GM21737 (cell line): Measurements from ENCODE around the gene PRCD.
"Not testable (repeated sequence)": the region's sequence is repeated elsewhere in the genome, so short reads cannot be mapped to it uniquely, and the experiment has no call there.

Source experiments
- ATAC-seq: cut with Tn5 transposase; IDR thresholded peaks from one replicate; pipeline ENCODE4 v1.9.1; 2021; ENCODE audit warnings: mild to moderate bottlenecking, moderate library complexity; ENCODE audit not compliant: unreplicated experiment

PRCD gene

DNA sequence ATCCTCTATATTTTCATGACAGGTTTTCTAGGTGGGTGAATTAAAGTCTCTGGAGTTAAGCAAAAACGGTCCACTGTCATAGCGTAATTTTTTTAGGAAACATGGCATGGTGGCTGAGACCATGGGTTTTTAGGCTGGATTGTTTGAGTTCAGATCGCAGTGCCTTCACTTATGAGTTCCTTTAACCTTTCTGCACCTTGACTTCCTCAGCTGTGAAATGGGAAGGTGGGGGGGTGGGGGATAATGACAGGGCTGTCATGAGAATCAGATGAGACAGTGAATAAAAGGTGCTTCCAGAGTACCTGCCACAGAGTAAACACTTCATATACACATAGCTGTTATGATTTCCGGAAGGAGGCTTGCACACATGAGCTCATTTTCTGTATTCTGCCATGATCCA lies 11.8 kb downstream of the PRCD start:
- ATAC-seq: no peak

DNA sequence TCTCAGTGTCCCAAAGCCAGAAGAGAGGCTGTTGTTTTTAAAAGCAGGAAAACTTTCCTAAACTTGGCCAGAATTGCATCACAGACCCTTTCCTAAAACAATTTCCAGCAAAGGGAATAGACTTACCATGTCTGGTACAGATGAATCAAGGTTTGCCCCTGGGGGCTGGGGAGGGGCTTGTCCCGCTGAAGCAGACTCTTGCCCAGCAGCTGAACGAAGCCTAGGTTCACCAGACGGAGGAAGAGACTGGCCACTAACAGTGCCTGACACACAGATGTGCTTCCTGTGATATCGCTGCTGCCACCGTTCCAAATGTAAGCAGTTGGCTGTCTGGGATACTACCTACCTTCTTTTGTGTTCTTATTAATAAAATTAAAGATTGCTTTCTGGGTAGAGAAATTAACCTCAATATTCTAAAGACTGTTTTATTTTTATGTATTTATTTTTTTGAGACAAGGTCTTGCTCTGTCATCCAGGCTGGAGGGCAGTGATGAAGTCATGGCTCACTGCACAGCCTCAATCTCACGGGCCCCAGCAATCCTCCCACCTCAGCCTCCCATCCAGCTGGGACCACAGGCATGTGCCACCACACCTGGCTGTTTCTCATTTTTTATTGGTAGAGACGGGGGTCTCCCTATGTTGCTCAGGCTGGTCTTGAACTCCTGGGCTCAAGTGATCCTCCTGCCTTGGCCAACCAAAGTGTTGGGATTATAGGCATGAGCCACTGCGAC lies 13.5 kb downstream of the PRCD start:
- ATAC-seq: no peak

DNA sequence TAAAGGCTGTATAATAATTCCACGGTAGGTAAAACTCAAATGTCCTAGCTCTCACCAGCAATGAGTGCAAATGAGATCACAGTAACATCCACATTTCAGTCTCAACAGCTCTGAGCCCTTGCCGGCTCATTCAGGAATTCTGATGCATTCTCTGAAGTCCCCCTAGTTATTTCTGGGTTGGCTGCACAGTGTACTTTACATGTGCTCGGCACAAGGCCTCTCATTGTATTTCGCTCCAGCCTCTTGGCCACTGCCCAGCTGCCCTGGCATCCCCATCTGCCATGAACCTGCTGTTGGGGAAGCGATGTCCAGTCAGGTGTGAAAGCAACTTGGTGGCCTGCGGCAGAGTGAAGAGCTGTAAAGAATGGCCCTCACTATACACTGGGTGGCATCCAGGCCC lies 14.3 kb downstream of the PRCD start:
- ATAC-seq: no peak

DNA sequence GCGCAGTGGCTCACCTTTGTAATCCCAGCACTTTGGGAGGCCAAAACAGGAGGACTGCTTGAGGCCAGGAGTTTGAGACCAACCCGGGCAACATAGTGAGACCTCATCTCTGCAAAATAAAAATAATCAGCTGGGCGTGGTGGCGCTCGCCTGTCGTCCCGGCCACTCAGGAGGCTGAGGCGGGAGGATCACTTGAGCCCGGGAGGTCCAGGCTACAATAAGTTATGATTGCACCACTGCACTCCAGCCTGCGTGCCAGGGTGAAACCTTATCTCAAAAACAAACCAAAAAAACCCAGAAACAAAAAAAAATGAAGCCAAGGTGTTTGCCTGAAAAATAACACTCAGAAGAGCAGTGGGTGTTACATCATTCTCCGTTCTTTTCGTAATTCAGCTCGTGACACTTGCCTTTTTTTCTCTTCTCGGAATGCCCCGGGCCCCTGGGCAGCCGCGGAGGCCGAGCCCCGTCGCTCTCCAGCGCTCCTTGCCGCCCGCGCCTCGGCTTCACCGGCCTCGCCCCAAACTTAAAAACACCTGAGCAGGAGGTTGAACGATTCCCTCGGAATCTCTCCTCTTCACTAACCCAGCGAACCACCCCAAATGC lies 17.0 kb downstream of the PRCD start:
- peak; percentile 23 for ATAC-seq

DNA sequence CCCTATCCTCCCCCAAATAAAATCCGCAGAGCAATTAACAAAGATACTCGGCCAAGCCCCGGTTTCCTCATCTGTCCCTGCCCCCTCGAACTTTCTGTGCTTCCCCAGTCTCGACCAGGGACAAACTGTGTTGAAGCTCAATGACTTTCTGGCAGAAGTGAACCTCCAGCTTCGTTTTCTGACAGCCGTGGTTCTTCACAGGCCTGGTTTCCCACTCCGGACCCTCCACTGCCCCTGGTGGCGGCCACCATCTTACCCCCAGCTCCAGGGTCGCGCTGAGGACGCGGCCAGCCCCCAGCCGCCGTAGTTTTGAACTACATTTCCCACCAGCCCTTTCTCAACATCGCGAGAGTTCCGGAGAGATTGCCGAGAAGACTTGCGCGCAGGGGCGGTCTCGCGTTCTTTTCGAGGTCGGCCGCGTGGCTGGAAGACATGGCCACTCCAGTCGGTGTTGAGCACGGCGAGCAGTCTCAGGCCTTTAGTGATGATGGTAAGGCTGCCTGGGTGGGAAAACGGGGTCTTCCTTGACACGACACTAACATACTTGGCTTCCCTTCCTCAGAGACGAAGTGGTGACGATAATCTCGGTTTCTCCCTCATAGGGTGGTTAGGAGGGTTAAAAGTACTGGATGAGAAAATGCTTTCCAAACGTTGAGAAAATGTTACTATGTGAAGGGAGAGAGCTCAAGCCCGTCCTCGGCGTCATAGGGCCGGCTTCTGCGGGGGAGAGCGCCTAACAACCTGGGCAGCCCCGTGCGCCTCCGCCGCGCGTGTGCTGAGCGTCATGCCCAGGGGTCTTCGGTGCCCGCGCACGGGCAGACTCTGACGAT lies 17.7 kb downstream of the PRCD start:
- ATAC-seq: peak; percentile 87

DNA sequence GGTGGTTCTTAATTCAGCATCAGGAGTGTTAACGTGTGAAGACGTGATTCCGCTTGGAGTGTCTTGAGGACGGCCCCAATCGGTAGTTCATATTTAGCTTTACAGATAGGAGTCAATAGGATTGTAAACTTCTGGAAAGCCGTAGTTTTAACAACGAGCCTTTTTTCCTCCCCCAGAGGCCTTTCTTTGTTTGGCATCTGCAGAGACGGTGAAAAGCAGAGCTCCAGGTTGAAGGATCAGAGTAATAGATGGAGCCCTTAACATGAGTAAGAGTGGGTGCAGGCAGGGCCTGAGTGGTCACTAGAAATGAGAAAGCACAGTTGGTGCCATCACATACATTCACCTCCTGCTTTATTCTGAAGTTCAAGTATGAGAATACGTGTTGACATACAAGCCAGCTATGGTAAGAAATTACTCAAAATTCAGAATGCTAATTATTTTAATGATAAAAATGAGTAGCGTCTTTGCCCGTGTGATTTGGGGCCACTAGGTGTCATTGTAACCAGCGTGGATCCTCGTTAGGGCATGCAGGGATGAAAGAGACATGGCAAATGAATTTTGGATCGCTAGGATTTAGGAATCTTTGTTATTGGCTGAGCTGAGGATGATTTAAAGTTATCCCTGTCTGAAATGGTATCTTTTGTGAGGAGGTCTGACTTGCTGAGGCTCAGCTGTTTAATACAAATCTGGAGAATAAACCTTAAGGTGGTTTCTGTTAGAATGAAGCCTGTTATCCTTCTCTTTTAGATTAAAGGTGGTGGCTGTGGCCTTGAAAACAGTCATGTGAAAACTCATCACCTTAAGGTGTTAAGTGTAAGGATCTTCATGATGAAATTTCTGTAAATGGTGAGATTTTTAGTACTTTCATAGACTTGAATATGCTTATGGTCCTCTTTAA lies 18.6 kb downstream of the PRCD start:
- ATAC-seq: no peak

DNA sequence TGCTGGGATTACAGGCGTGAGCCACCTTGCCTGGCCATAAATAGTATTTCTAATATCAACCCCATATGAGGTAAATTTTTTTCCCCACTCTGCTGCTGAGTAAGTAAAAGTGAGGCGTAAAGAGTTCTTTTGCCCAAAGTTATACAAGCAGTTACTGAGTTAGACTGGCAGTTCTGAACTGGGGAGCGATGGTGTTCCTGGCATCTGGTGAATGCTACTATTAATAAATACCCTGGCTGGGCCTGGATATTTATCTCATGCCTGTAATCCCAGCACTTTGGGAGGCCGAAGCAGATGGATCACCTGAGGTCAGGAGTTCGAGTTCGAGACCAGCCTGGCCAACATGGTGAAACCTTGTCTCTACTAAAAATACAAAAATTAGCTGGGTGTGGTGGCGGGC lies 19.6 kb downstream of the PRCD start:
- not testable (repeated sequence) for ATAC-seq

DNA sequence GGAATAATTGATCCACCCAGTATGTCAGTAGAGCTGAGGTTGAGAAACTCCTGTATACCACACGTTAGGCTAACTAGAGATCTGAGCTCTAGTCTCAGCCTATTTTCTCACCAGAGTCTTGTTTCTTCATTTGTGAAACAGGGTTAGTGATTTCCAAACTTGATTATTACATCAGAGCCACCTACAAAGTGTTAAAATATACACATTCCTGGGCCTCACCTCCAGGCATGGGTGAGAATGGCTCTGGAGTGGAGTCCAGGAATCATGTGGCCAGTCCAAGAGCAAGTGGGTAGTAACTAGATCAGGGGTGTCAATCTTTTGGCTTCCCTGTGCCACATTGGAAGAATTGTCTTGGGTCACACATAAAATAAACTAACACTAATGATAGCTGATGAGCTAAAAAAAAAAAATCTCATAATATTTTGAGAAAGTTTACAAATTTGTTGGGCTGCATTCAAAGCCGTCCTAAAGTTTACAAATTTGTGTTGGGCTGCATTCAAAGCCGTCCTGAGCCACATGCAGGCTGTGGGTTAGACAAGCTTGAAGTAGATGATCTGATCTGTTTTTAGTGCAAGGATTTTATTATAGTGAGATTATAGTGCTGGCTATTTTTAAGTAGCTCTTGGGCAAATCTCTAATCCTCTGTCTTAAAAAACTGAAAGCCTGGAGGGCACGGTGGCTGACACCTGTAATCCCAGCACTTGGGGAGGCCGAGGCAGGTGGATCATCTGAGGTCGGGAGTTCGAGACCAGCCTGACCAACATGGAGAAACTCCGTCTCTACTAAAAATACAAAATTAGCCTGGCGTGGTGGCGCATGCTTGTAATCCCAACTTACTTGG lies 20.4 kb downstream of the PRCD start:
- no peak for ATAC-seq

DNA sequence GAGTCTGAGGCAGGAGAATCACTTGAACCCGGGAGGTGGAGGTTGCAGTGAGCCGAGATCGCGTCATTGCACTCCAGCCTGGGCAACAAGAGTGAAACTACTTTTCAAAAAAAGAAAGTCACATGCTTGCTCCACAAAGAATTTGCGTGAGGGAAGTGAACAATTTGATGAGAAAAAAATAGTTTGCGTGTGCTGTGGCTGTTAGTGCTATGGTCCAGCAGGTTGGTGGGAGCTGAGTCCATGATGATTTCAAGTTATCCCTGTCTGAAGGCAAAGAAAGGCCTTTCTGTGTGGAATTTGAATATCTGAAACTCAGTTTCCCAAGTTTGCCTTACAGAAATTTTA lies 21.0 kb downstream of the PRCD start:
- no peak for ATAC-seq

DNA sequence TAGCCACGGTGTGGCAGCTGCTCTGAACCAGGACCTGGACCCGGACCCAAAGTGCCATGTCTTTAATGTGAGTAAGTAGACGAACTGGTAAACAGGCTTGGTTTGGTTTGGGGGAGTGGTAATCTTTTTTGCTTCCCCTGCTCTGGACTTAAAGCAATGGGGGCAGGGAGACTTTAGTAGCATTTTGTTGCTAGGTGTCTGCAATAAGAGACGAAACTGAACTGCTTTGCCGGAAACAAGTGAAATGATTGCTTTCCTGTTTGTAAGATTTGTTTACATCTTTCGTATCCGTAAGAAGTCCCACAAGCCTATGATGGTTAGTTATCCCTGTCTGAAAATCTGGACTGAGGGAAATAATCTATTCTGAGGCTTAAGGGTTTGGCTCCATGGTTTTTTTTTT lies 21.5 kb downstream of the PRCD start:
- no peak for ATAC-seq

DNA sequence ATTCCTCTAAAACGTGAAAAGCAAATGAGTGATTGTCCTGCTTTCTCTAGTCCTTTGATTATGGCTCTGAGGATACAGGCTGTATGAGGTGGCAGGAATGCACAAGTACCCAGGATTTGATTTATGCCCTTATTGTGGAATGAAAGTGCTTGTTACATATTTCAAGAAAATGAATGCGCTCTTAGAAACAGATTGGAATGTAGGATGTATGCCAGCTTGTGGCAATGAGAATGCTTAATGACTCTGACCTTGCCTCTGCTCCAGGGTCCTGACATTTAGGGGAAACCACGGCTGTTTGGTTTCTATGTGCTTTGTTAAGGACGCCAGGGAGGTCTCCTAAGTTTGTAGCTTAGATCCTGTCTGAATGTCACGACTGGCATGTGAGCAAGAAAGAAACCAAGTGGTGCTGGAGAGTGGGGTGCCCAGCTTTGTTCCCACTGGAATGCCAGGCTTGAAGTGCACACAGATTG lies 22.0 kb downstream of the PRCD start:
- no peak for ATAC-seq

DNA sequence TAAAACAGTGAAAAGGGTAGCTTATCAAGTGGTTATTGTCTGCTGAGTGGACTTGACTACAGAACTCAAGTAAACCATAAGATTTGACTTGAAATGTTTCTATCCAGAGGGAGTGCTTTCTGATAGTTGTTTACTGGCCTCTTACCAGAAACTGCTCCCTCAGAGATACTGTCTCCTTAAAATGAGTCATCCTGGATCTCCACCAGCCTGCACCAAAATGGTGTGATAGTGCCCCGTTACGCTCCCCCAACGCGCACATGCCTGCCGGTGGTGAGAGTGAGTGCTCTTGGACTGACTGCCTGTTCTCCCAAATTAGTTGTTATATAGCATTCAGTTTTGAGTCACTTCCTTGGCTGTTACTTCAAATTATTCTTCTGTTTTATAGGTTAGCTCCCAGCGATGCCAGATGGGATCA lies 22.9 kb downstream of the PRCD start:
- ATAC-seq: no peak

DNA sequence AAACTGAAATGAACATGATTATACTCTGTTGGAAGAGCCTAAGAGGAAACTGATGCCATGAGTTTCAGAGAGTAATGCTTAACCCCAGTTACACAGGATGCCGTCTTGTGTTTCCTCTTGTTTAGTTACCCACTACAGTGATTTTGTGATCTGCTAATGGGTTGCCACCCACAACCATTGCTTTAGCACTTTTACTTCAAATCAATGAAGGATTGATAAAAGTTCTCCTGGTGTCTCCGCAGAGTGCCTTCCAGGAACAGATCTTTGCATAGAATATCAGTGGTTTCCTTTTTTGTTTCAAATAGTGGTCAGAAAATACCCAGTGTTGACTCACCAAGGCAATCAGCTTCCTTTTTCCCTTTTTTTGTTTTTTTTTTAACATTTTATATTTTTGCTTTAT lies 23.5 kb downstream of the PRCD start:
- ATAC-seq: not testable (repeated sequence)

DNA sequence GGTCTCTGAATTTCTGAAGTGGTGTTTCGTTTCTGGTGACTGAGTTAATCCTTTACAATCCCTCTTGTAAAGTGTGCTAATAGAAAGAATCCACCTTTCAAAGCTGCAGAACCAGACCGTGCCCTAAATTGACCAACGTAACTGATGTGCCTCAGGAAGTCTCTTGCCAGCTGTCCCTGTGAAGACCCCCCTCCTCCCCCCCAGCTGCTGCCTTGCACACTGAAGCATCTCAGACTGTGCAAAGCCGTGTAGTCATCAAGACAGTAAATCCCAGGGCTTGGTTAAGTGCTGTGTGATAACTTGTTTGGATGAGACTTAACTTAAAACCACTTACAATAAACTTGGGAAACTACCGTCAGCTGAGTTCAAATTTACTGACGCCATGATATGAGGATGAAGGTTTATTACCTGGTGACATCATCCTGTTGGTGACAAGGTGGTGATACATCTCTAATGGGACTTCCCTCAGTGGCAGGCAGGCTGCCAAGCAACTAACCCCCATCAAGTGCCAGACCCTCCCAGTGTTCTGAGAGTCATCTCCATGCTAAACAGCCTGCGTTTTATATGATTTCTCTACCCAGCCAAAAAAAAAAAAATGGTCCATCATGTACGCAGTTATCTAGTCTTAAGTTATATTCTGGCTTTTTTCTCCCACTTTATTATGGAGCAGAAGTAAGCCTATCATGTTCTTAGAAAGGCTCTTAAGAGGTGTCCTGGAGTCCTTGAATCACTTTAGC lies 25.3 kb downstream of the PRCD start:
- ATAC-seq: not testable (repeated sequence)

DNA sequence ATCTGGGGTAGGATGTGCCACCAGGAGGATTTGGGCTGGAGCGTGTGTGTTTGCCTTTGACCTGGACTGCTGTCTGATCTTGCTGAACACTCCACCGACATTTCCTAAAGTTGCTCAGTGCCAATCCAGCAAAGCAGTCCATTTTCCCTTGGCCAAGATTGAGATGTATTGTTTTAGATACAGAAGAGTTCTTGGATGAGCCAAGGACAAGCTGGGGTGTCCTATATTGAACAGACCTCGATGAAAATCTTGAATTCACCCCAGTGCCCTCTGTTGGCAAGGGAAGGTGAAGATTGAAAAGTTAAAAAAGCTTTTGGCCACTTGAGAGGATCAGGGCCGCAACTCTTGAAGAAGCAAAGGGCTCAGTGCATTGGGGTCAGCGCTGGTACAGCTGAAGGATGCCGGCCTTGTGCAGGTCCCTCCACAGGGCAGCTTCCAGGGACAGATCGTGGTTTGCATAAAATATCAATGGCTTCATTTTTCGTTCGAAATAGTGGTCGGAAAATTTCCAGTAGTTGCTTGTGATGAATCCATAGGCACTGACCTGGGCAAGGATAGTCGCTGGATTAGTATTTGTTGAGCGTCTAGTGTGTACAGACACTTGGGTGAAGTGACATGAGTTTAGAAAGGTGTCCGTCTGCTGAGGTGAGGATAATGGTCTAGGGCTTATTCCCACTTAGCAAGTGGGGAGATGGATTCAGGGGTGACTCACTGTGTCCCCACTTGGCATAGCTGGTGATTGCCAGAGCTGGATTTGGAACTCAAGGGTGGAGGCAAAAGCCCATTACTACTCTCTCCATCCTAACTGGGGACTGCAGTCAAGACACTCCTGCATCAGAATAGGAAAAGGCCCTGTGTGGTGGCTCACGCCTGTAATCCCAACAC lies 26.1 kb downstream of the PRCD start:
- ATAC-seq: no peak

DNA sequence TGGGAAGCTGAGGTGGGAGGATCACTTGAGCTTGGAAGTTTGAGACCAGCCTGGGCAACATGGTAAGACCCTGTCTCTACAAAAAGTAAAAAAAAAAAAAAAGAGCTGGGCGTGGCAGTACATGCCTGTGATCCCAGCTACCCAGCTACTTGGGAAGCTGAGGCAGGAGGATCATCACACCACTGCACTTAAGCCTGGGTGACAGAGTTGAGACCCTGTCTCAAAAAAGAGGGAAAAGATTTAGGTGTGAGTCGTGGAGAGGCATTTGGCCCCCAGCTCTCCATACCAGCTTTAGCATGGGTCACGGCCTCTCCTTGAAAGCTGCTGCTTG lies 26.7 kb downstream of the PRCD start:
- ATAC-seq: no peak

DNA sequence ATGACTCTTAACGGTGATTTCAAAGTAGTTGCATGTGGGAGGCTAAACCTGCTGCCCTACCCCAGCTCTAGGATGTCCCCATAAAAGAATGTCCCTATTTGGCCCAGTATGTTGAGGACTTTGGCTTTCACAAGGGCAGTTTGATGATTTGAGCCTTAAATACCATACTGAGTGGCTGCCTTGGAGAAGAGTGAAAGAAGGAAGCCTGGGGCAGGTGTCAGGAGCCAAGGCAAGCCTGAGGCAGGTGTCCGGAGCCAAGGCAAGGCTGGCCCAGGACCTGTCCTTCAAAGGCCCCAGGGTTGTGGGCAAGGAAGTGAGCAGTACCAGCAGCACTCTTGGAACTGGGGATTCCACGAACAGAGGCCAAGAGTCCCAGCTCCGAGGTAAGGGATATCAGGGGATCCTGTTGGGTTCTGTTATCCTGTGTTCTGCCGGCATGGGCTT lies 27.2 kb downstream of the PRCD start:
- ATAC-seq: no peak

DNA sequence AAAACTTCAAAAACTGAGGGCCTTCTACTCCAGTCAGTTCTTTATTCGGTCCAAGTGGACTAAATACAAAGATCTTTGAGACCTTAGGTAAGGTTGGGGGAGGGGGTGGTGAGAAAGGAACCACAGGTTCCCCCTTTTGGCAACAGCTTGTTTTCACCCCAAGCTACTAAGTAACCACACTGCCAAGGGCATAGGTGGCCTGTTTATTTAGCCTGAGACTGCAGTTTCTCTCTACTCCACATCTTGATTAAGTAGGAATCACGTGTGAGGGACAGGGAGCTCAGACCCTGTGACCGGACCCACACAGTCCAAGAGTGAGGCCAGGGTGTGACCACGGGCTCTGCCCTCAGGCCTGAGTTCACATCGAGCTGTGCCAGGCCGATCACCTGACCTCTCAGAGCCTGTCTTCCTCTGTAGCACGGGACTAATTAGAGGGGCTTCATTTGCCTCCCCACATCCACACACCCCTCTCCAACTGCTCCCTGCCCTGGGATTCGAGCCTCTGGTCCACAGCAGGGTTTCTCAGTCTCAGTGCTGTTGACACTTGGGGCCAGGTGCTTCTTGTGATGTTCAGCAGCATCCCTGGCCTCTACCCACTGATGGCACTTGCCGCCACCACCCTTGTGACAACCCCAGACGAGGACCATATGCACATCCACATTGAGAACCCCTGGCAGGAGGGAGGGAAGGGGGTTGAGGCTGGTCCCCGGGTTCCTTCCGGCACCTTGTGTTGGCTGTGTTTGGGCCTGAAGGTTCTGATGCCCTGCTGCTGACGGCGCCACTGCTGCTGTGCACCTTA lies 28.0 kb downstream of the PRCD start:
- no peak for ATAC-seq
